KG1 (cell line): ENCODE data around the gene LRRC63.
"Not testable (repeated sequence)": the region's sequence is repeated elsewhere in the genome, so short reads cannot be mapped to it uniquely, and the experiment has no call there.

ENCODE experiments used
- DNase-seq: peaks from one replicate; lab custom pipeline; 2025; lab: John Stamatoyannopoulos, UW

The LRRC63 gene, protein sequence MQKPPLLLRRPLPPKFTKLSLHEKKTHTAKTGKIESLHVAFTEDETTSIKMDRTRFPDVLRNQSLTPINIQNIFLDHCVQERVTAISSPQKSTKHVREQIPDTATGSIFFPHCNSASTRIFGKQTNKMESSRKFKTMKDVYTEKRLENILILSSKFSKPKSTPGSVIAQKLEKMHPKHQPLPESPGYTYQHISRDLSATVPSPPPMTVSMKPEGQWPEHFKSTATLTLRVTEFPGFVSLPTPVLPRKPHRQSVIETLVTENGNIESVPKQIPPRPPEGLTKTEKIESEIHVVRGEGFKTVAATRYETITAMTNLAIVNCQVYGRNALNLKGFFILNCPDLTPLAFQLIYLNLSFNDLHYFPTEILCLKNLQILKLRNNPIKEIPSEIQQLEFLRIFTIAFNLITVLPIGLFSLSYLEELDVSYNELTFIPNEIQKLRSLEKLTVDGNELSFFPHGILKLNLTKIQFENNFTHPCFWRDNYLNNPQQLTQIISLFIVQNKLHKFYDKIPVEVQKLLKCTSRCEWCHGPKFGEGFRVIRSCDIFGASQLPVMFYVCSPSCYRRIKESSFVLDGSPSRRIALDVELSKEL

GRCh38 chr13:46211483-46212351 lies at the start of gene LRRC63:
Gene LRRC63, plus strand, starts transcription at chr13:46211928. Its CDS starts 1,107 bp downstream, at chr13:46213035.
- peak; percentile 66 for DNase-seq

GRCh38 chr13:46162741-46163140 lies 49.0 kb upstream of the LRRC63 start:
- not testable (repeated sequence) for DNase-seq

GRCh38 chr13:46164661-46165060 lies 47.1 kb upstream of the LRRC63 start:
- no peak for DNase-seq

GRCh38 chr13:46165485-46166223 lies 46.1 kb upstream of the LRRC63 start:
- no peak for DNase-seq

DNA sequence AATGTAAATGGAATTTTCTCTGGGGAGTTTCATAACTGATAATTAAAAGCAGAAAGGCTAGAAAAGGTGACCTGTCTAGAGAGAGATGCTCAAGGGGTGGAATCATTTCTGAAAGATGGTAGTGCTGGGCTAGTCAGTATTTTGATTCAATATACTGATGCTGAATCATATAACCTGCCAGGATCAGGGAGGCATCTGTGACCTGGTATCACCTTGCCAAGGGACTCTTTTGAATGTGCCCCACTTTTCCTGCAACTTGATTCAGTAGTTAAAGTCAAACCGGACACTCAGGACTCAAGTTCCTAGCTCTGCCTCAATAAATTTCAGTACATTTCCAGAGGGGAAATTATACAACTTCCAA lies 45.5 kb upstream of the LRRC63 start:
- DNase-seq: no peak

DNA sequence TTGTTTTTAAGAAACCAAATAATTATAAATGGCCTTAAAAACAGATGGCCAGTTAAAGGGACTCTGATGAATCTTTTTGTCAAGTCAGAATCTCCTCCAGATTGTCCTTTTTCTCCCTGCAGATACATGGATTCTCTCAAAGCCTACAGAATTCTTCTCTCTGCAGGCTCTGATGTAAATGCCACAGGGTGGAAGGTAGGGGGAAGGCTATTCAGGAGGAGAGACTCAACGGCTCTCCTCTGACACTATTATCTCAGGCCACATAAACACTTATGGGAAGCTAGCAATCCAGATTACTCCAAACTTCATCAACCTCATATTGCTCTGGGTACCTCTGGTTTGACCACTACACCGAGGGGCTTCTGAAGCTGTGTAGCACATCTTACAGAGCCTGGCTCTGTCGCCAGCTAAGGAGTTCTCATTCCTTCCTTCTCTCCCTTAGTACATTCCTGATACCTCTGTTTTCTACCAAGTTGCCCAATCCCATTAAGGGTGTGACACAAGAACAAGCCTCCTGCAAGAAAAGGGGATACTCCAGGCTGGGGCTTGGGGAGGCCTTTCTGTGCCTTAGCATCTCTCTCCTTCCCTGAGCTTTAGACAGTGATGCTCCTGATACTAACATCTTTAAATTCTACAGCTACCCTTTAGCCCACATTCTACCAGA lies 44.6 kb upstream of the LRRC63 start:
- DNase-seq: no peak

GRCh38 chr13:46168341-46168740 lies 43.4 kb upstream of the LRRC63 start:
- no peak for DNase-seq

GRCh38 chr13:46168783-46169182 lies 42.9 kb upstream of the LRRC63 start:
- no peak for DNase-seq

DNA sequence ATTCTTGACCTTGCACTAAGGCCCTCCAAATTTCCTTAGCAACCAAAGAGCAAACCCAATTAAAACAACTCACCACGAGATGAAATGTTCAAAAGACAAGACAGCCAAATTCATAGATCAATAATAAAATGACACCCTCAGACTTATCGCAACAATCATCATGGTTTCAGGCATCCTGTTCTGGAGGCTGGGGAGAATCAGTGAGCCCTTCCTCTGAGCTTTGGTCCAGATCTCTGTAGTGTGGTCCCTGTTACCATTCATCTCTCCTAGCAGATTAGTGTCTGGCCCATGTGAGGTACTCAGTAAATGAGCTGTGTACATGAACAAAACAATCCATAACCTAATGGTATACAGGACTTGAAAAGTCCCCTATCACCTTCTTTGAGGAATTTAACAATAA lies 42.0 kb upstream of the LRRC63 start:
- DNase-seq: no peak

GRCh38 chr13:46170268-46170667 lies 41.5 kb upstream of the LRRC63 start:
- DNase-seq: no peak

GRCh38 chr13:46170687-46171086 lies 41.0 kb upstream of the LRRC63 start:
- DNase-seq: peak; percentile 10

- DNase-seq: no peak
These were observed 40.5 kb upstream of the LRRC63 start for GRCh38 chr13:46171217-46171616.

DNA sequence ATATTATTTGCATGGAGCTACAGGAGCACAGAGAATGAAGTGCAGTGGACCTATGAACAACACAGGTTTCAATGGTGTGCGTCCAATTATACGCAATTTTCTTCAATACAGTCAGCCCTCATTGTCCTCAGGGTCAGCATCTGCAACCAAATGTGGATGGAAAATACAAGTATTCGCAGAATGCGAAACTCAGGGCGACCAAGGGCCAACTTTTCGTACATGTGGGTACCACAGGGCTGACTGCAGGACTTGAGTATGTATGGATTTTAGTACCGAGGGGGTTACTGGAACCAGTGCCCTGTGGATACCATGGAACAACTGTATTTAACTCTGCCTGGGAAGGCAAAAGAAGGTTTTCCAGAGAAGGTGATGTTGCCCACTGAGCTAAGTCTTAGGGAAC lies 40.0 kb upstream of the LRRC63 start:
- no peak for DNase-seq

DNA sequence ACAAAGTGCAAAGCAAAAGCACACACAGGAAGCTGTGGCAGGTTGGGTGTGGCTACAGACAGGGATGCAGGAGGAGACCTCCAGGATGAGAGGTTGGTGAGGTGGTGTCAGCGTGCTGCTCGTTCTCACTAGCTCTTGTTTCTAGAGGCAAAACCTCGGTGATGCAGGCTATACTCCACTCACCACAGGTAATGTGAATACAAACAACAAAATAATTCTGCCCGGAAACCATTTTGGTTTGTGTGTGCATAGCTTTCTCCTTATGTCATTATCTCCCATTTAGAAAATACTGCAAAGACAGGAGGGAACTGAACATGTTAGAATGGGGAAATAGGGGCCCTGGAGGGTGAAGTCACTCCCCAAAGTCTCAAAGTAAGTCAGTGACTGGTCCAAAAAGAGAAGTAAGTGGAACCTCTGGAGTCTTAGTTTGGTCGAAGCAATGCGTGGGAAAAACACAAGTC lies 39.2 kb upstream of the LRRC63 start:
- DNase-seq: no peak

GRCh38 chr13:46173656-46174055 lies 38.1 kb upstream of the LRRC63 start:
- DNase-seq: no peak

DNA sequence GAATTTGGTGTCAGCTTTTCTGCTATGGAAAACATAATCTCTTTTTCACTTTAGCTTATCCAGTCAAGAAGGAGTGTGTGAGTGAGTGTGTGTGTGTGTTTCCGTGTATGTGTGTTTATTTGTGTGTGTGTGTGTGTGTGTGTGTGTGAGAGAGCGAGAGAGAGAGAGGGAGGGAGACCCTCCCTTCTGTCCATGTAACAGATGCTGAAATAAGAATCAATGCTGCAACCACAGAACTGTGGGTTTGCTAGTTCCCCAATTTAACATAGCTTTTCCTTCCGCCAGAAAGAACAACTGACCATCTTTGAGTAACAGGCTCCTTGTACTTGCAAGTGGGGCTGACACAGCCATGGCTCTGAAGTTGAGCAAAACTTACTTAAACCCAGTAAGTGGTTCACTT lies 35.0 kb upstream of the LRRC63 start:
- peak; percentile 67 for DNase-seq

GRCh38 chr13:46178143-46178542 lies 33.6 kb upstream of the LRRC63 start:
- DNase-seq: no peak

GRCh38 chr13:46178821-46179220 lies 32.9 kb upstream of the LRRC63 start:
- no peak for DNase-seq

GRCh38 chr13:46179491-46179908 lies 32.2 kb upstream of the LRRC63 start:
- peak; percentile 83 for DNase-seq

- DNase-seq: no peak
These were observed 31.6 kb upstream of the LRRC63 start for GRCh38 chr13:46179969-46180763.
